Smooth muscle cell (in vitro differentiated cells): Measurements from ENCODE around the gene AOAH. TPM values are rescaled to one million over a fixed set of nuclear protein-coding genes. Genes with fewer than 3 reads are reported as not detected.

Source experiments
- DNase-seq: peaks from one replicate; lab custom pipeline; 2025; ENCODE audit not compliant: unreplicated experiment; lab: John Stamatoyannopoulos, UW
- H2AFZ ChIP-seq: fragments of 200-600 bp; sonication (generic); 2 replicates; pipeline ENCODE4 v1.6.0; 2016; ENCODE audit warnings: antibody characterized with exemption, low read depth, mild to moderate bottlenecking
- H3F3A ChIP-seq: fragments of 200-600 bp; sonication (generic); 2 replicates; pipeline ENCODE4 v1.6.0; 2017; ENCODE audit warnings: antibody characterized with exemption, low read depth
- H3K27ac ChIP-seq: fragments of 200-600 bp; sonication (generic); 2 replicates; pipeline ENCODE4 v1.5.1; 2016; ENCODE audit warnings: low read depth, mild to moderate bottlenecking
- H3K27me3 ChIP-seq: fragments of 200-600 bp; sonication (generic); 2 replicates; pipeline ENCODE4 v1.6.1; 2016; ENCODE audit warnings: low read depth, mild to moderate bottlenecking
- H3K36me3 ChIP-seq: fragments of 200-600 bp; sonication (generic); 2 replicates; pipeline ENCODE4 v1.5.1; 2016; ENCODE audit warnings: low read depth
- H3K4me1 ChIP-seq: fragments of 200-600 bp; sonication (generic); 2 replicates; pipeline ENCODE4 v1.5.1; 2016; ENCODE audit warnings: low read depth
- H3K4me2 ChIP-seq: fragments of 200-600 bp; sonication (generic); 2 replicates; pipeline ENCODE4 v1.6.0; 2016; ENCODE audit warnings: mild to moderate bottlenecking
- H3K4me3 ChIP-seq: fragments of 200-600 bp; sonication (generic); 2 replicates; pipeline ENCODE4 v1.5.1; 2016; ENCODE audit warnings: mild to moderate bottlenecking
- H3K79me2 ChIP-seq: fragments of 200-600 bp; sonication (generic); 2 replicates; pipeline ENCODE4 v1.6.0; 2016; ENCODE audit warnings: low read depth, mild to moderate bottlenecking
- H3K9ac ChIP-seq: fragments of 200-600 bp; sonication (generic); 2 replicates; pipeline ENCODE4 v1.6.0; 2016; ENCODE audit warnings: low read depth
- H3K9me3 ChIP-seq: fragments of 200-600 bp; sonication (generic); replicated peaks from 2 replicates; pipeline ENCODE4 v1.5.1; 2016; ENCODE audit warnings: low read depth
- H4K20me1 ChIP-seq: fragments of 200-600 bp; sonication (generic); 2 replicates; pipeline ENCODE4 v1.6.0; 2016; ENCODE audit warnings: low read depth
- CTCF ChIP-seq: fragments of 200-600 bp; sonication (generic); IDR thresholded peaks from 2 replicates; pipeline ENCODE4 v1.5.1; 2017; ENCODE audit warnings: borderline replicate concordance, mild to moderate bottlenecking, antibody characterized with exemption; ENCODE audit not compliant: insufficient read depth, poor library complexity, severe bottlenecking
- WGBS: methylation state at CpG from one replicate; pipeline ENCODE4 v1.1.7; 2016; ENCODE audit warnings: low lambda C conversion rate; 5-methylcytosine and 5-hydroxymethylcytosine counted together
- polyA plus RNA-seq: library from polyadenylated mRNA; unstranded; fragments of >200 nt; fragmentation: Nextera tagmentation; extraction: Ambion mirVana; gene quantifications from 2 replicates; pipeline ENCODE4 v1.2.1, GENCODE V29; 2016
- total RNA-seq: library from RNA; depleted of rRNA; stranded (reverse); fragments of >200 nt; gene quantifications from 2 replicates; pipeline ENCODE4 v1.2.3, GENCODE V29; 2014

Gene AOAH
- total and polyA plus RNA-seq, 2 experiments from 2014 or later: not detected

DNA sequence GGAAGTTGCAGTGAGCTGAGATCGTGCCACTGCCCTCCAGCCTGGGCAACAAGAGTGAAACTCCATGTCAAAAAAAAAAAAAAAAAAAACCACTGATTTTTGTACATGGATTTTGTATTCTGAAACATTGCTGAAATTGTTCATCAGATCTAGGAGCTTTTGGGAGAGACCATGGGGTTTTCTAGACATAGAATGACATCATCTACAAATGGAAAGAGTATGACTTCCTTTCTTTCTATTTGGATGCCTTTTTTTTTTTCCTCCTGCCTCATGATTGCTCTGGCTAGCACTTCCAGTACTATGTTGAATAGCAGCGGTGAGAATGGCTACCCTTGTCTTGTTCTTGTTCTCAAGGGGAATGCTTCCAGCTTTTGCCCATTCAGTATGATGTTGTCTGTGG lies 245.5 kb downstream of the AOAH start:
- Histone ChIP-seq H2AFZ (no peak overlapping the region), H3K79me2 (no peaks in the 10 kb centered on the region), H3K36me3 (no peaks in the 10 kb centered on the region), H4K20me1 (no peaks in the 10 kb centered on the region), H3K4me3 (no peak overlapping the region), H3K4me2 (no peak overlapping the region), H3K4me1 (no peaks in the 10 kb centered on the region), H3K27me3 (no peaks in the 10 kb centered on the region), H3K9me3 (no peaks in the 10 kb centered on the region), H3K27ac (no peak overlapping the region), H3K9ac (no peak overlapping the region), H3F3A (no peaks in the 10 kb centered on the region)
- no peak for TF ChIP-seq CTCF
- WGBS: 93% methylated on average over 2 of the region's 2 CpGs
- DNase-seq: no peak

- no peaks in the 10 kb centered on the region for H3K9me3 ChIP-seq
- no peak for DNase-seq
- H3K27me3 ChIP-seq: no peaks in the 10 kb centered on the region
- no peaks in the 10 kb centered on the region for H3F3A ChIP-seq
- H3K79me2 ChIP-seq: no peaks in the 10 kb centered on the region
- 93% methylated on average over 3 of the region's 3 CpGs for WGBS
- H3K4me2 ChIP-seq: no peak overlapping the region
- H3K4me3 ChIP-seq: no peak overlapping the region
- no peaks in the 10 kb centered on the region for H4K20me1 ChIP-seq
- no peak overlapping the region for H2AFZ ChIP-seq
- no peak overlapping the region for H3K27ac ChIP-seq
- H3K4me1 ChIP-seq: no peaks in the 10 kb centered on the region
- TF ChIP-seq CTCF: no peak
- no peak overlapping the region for H3K9ac ChIP-seq
- no peaks in the 10 kb centered on the region for H3K36me3 ChIP-seq
Observed at GRCh38 chr7:36475381-36475780, 248.9 kb downstream of the AOAH start.

DNA sequence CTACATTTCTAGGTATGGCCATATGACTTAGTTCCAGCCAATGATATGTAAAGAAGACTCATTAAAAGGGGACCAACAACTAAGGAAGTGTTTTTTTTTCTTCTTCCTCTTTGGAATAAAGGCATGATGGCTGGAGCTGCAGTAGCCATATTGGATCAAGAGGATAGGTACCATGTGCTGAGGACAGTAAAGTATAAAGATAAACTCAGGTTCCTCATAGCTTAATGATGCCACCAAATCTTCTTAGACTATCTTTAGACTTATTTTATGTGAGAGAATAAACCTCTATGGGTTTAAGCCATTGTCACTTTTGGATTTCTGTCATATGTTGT lies 249.3 kb downstream of the AOAH start:
- no peaks in the 10 kb centered on the region for H3K4me1 ChIP-seq
- H4K20me1 ChIP-seq: no peaks in the 10 kb centered on the region
- no peaks in the 10 kb centered on the region for H3K36me3 ChIP-seq
- no peak overlapping the region for H3K4me2 ChIP-seq
- H3K27me3 ChIP-seq: no peaks in the 10 kb centered on the region
- H3F3A ChIP-seq: no peaks in the 10 kb centered on the region
- H3K79me2 ChIP-seq: no peaks in the 10 kb centered on the region
- H3K9me3 ChIP-seq: no peaks in the 10 kb centered on the region
- H3K9ac ChIP-seq: no peak overlapping the region
- TF ChIP-seq CTCF: no peak
- H2AFZ ChIP-seq: no peak overlapping the region
- H3K4me3 ChIP-seq: no peak overlapping the region
- no peak for DNase-seq
- no peak overlapping the region for H3K27ac ChIP-seq

DNA sequence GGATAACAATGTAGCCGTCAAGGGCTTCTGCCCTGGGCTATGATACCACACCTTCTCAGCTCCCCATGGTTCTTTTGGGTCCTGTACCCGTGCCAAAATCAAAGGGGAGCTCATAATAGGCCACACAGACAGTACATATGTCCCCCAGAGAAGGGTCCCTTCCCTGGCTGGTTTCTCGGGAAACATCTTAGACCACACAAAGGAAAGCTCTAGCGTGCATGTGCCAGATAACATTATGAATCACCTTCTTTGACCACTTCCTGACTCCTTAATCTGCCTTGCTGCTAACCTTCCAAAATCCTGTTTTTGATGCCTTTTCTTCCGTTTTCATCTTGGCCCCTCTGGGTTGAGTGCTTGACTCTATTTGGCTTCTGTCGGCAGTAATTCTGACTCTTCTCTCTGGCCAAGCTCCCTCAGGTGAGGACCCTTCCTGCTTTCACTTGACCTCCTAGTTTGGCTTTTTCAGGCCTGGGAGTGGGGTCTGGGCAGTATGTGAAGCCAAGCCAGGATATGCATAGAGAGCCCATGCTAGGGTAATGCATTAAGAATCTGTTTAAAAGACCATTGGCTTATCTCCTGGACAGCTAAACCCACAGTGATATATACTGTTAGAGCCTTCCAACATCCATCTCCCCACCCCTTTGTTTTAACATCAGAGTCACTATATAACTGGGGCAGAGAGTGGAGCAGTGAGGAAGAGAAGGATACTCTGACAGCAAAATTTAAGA lies 249.8 kb downstream of the AOAH start:
- H4K20me1 ChIP-seq: no peaks in the 10 kb centered on the region
- no peaks in the 10 kb centered on the region for H3K36me3 ChIP-seq
- no peak overlapping the region for H2AFZ ChIP-seq
- no peak overlapping the region for H3K4me2 ChIP-seq
- no peaks in the 10 kb centered on the region for H3K4me1 ChIP-seq
- H3K79me2 ChIP-seq: no peaks in the 10 kb centered on the region
- no peaks in the 10 kb centered on the region for H3F3A ChIP-seq
- no peak overlapping the region for H3K27ac ChIP-seq
- TF ChIP-seq CTCF: no peak
- no peak for DNase-seq
- no peak overlapping the region for H3K9ac ChIP-seq
- 61% methylated on average over 6 of the region's 6 CpGs for WGBS
- no peaks in the 10 kb centered on the region for H3K9me3 ChIP-seq
- H3K4me3 ChIP-seq: no peak overlapping the region
- no peaks in the 10 kb centered on the region for H3K27me3 ChIP-seq
